Adipocyte (in vitro differentiated cells): ENCODE results near the gene PLCG2.

ENCODE experiments used
- DNase-seq: peaks from one replicate; pipeline ENCODE4 v3.0.0-alpha.2; 2015; ENCODE audit warnings: low read depth
- H3K27me3 ChIP-seq: replicated peaks from 2 replicates; pipeline ENCODE4 v1.7.0; 2013; ENCODE audit warnings: mild to moderate bottlenecking, low read length, moderate library complexity; ENCODE audit not compliant: control insufficient read depth, insufficient read depth
- H3K36me3 ChIP-seq: 2 replicates; pipeline ENCODE4 v1.7.0; 2013; ENCODE audit warnings: low read length, mild to moderate bottlenecking, moderate library complexity; ENCODE audit not compliant: control insufficient read depth, insufficient read depth, severe bottlenecking
- H3K4me1 ChIP-seq: 2 replicates; pipeline ENCODE4 v1.7.0; 2013; ENCODE audit warnings: mild to moderate bottlenecking, low read length, moderate library complexity; ENCODE audit not compliant: control insufficient read depth, insufficient read depth
- H3K4me3 ChIP-seq: 2 replicates; pipeline ENCODE4 v1.7.0; 2013; ENCODE audit warnings: mild to moderate bottlenecking, low read length, moderate library complexity
- H3K9ac ChIP-seq: 2 replicates; pipeline ENCODE4 v1.7.0; 2013; ENCODE audit warnings: mild to moderate bottlenecking, low read length, moderate library complexity
- H3K9me3 ChIP-seq: 2 replicates; pipeline ENCODE4 v1.7.0; 2013; ENCODE audit warnings: mild to moderate bottlenecking, low read length, moderate library complexity; ENCODE audit not compliant: control insufficient read depth

Gene PLCG2

DNA sequence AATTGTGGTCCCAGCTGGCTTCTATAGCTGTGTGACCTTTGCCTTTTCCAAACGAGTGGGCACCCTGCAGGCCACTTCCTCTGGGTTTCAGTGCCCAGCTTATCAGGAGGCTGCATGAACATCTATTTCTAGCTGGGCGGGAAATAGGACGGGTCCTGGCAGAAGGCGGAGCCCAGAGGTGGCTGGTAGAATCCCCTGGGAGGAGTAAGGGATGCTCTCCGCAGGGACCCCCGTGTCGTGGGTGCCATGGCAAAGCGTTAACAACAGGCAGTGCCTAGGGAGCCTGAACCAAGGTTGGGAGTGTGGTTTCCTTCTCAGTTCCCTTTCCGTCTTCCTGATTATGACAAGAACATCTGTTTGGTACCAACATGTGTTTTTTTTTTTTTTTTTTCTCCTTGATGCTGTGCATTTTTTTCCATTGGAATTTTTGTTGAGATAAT lies 58.2 kb downstream of the PLCG2 start:
- Histone ChIP-seq H3K4me1 (no peaks in the 10 kb centered on the region), H3K27me3 (peaks cover 30% of the 10 kb centered on the region), H3K9ac (no peak overlapping the region), H3K9me3 (no peaks in the 10 kb centered on the region), H3K4me3 (no peak overlapping the region), H3K36me3 (no peaks in the 10 kb centered on the region)
- DNase-seq: no peak

GRCh38 chr16:81838794-81839193 lies 59.7 kb downstream of the PLCG2 start:
- Histone ChIP-seq H3K4me1 (peaks cover 7% of the 10 kb centered on the region), H3K9me3 (no peaks in the 10 kb centered on the region), H3K27me3 (peaks cover 30% of the 10 kb centered on the region), H3K4me3 (no peak overlapping the region), H3K9ac (no peak overlapping the region), H3K36me3 (no peaks in the 10 kb centered on the region)
- no peak for DNase-seq

DNA sequence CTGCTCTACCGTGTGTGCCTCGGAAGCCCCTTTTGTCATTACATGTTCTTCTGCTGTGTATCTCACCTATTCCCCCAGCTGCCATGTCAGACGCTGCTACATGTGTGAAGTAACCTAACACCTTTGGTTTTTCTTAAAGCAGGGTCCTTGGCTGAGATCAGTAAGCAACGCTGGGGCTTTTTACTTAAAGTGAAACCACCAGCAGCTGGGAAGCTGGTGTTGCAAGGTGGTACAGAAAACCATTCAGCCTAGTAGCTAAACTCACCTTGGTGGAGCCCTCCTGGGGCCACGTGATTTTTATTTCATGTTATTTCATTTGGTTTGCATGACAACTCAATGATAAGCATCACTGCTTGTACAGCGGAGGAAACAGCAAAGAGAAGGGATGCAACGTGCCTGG lies 62.6 kb downstream of the PLCG2 start:
- H3K27me3 ChIP-seq: peaks cover 19% of the 10 kb centered on the region
- H3K4me3 ChIP-seq: no peak overlapping the region
- peaks cover 6% of the 10 kb centered on the region for H3K9me3 ChIP-seq
- DNase-seq: no peak
- H3K36me3 ChIP-seq: no peaks in the 10 kb centered on the region
- no peak overlapping the region for H3K9ac ChIP-seq
- peaks cover 7% of the 10 kb centered on the region for H3K4me1 ChIP-seq

DNA sequence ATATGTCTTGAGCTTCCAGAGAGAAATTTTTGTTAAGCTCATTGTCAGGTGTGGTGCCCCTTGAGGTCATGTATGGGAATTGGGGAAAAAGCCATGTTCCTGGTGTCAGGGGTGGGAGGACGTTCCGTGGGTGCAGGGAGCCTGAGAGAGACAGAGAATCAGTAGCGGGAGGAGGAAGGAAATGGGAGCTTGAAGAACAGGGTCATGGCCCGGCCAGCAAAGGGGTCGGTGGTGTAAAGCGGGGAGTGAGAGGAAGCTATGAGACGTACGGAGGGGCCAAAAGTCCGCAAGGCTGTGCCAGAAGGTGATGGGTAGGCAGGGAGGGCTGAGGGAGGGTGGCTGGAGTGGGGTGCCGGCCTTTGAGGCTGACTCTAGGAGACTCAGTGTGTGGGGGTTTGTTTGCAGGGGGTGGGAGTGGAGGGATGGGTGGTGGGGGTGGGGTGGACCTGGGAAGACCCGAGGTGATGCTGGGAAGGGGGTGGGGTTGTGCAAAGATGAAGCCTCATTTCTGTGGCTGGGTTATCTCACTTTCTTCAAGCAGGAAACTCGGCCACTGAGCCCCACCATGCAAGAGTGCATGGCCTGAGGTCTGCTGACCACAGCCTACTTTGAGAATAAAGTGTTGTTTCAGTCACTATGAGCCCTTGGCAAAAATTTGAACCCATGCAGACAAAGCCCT lies 63.6 kb downstream of the PLCG2 start:
- no peak overlapping the region for H3K9ac ChIP-seq
- H3K27me3 ChIP-seq: peaks cover 19% of the 10 kb centered on the region
- peaks cover 9% of the 10 kb centered on the region for H3K9me3 ChIP-seq
- no peaks in the 10 kb centered on the region for H3K36me3 ChIP-seq
- no peak for DNase-seq
- H3K4me3 ChIP-seq: no peak overlapping the region
- peaks cover 7% of the 10 kb centered on the region for H3K4me1 ChIP-seq

DNA sequence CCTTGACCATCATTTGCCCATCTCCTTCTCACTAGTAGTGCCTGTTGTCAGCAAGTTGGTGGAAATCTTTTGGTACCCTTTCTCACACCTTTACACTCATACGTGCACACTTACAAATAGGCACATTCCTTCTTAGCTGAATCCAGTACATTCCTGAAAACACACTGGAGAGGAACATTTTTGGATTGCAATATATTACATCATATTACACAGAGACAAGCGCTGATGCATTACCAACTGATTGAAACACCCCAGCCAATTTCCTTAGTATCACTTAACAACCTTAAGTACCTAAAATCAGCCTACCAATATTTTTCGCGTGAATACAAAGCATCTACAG lies 64.1 kb downstream of the PLCG2 start:
- H3K27me3 ChIP-seq: peaks cover 23% of the 10 kb centered on the region

DNA sequence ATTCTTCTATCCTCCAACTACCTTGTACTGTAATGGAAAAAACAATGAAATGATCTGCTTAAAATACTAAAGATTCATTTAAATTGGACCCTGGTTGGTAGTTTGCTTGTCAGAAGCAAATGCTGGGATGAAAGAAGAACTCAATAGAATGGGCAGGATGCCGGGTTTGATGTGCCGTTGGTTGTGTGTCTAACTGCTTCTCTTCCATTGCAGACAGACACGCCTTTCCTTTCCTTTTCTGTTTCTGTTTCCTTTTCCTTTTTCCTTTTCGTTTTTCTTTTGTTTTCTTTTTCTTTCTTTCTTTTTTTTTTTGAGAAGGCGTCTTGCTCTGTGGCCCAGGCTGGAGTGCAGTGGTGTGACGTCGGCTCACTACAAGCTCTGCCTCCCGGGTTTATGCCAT lies 64.6 kb downstream of the PLCG2 start:
- Histone ChIP-seq H3K9me3 (peaks cover 9% of the 10 kb centered on the region), H3K27me3 (peaks cover 25% of the 10 kb centered on the region), H3K4me1 (peaks cover 7% of the 10 kb centered on the region), H3K4me3 (no peak overlapping the region), H3K9ac (no peak overlapping the region), H3K36me3 (no peaks in the 10 kb centered on the region)
- DNase-seq: no peak

More for the DNA sequence above, 64.1 kb downstream of the PLCG2 start:
- DNase-seq: peak; percentile 43
- Histone ChIP-seq H3K36me3 (no peaks in the 10 kb centered on the region), H3K9ac (no peak overlapping the region), H3K4me3 (no peak overlapping the region), H3K9me3 (peaks cover 9% of the 10 kb centered on the region), H3K4me1 (peaks cover 7% of the 10 kb centered on the region)

DNA sequence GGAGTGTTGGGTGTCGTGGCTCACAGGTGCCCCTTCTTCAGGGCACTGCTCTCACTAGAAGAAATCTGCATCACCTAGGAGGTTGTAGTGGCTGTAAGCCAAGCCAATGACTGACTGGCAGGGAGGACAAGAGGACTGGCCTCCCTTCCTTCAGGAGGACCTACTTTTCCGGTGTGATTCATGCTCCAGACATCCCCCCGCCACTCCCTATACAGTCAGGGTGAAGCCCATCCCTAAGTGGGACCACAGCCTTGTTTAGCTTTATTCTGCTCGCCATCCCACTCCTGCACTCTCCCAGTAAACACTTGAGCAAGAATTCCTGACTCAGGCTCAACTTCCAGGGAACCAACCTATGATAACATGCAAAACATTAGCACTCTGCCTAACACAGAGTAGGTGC lies 67.0 kb downstream of the PLCG2 start:
- no peak overlapping the region for H3K9ac ChIP-seq
- no peaks in the 10 kb centered on the region for H3K36me3 ChIP-seq
- peaks cover 7% of the 10 kb centered on the region for H3K4me1 ChIP-seq
- no peak for DNase-seq
- peaks cover 12% of the 10 kb centered on the region for H3K9me3 ChIP-seq
- peaks cover 42% of the 10 kb centered on the region for H3K27me3 ChIP-seq
- H3K4me3 ChIP-seq: no peak overlapping the region

- H3K9ac ChIP-seq: no peak overlapping the region
- peaks cover 38% of the 10 kb centered on the region for H3K27me3 ChIP-seq
- H3K36me3 ChIP-seq: no peaks in the 10 kb centered on the region
- H3K4me1 ChIP-seq: peaks cover 3% of the 10 kb centered on the region
- DNase-seq: no peak
- peaks cover 12% of the 10 kb centered on the region for H3K9me3 ChIP-seq
- no peak overlapping the region for H3K4me3 ChIP-seq
Observed at GRCh38 chr16:81848306-81848853, 69.3 kb downstream of the PLCG2 start.

- Histone ChIP-seq H3K36me3 (no peaks in the 10 kb centered on the region), H3K27me3 (peaks cover 44% of the 10 kb centered on the region), H3K9ac (no peak overlapping the region), H3K4me3 (no peak overlapping the region), H3K4me1 (no peaks in the 10 kb centered on the region), H3K9me3 (peaks cover 12% of the 10 kb centered on the region)
- no peak for DNase-seq
Observed at GRCh38 chr16:81850197-81850944, 71.3 kb downstream of the PLCG2 start.

- no peaks in the 10 kb centered on the region for H3K4me1 ChIP-seq
- no peak for DNase-seq
- H3K9ac ChIP-seq: no peak overlapping the region
- no peak overlapping the region for H3K4me3 ChIP-seq
- no peaks in the 10 kb centered on the region for H3K36me3 ChIP-seq
- peaks cover 48% of the 10 kb centered on the region for H3K27me3 ChIP-seq
- peaks cover 3% of the 10 kb centered on the region for H3K9me3 ChIP-seq
Observed at GRCh38 chr16:81852347-81852746, 73.3 kb downstream of the PLCG2 start.

DNA sequence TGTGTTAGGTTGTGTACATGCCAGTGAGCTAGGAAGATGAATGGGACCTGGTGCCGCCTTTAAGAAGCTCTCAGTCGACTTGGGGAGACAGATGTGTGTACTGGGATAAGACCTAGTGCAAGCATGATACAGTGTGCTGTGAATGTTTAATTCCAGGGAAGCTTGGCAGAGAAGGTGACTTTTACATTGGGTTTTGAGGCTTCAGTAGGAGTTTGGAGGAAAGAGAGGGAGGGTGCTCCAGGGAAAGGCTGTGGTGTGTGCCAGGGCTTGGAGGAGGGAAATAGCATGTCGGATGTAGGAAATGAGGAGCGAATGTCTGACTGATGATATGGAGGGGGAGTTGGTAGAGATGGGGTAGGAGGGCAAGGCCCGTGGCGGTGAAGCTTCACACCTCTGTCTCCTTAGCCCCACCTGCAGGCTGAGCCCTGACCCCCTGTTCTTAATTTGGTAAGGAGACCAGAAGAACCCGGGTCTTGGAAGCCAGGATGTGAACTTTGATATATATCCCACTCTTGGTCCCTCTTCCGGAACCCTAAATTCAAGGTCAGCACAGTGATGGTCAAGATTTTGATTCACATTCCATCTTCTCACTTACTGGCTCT lies 76.6 kb downstream of the PLCG2 start:
- no peak for DNase-seq
- Histone ChIP-seq H3K36me3 (no peaks in the 10 kb centered on the region), H3K4me3 (no peak overlapping the region), H3K9me3 (no peaks in the 10 kb centered on the region), H3K4me1 (no peaks in the 10 kb centered on the region), H3K9ac (no peak overlapping the region), H3K27me3 (peaks cover 30% of the 10 kb centered on the region)
